Stimulated activated CD4-positive, alpha-beta T cell treated with anti-CD3 and anti-CD28 coated beads, Interleukin-4, amount 100 ng/mL, for 48 hours (primary cell): ENCODE measurements around the gene VEPH1.

Experiments
- DNase-seq, 2 donors: peaks; one replicate each; pipeline ENCODE4 v3.0.0-alpha.2; 2020; ENCODE audit warnings: low read depth in 2 of 2

Gene VEPH1

DNA sequence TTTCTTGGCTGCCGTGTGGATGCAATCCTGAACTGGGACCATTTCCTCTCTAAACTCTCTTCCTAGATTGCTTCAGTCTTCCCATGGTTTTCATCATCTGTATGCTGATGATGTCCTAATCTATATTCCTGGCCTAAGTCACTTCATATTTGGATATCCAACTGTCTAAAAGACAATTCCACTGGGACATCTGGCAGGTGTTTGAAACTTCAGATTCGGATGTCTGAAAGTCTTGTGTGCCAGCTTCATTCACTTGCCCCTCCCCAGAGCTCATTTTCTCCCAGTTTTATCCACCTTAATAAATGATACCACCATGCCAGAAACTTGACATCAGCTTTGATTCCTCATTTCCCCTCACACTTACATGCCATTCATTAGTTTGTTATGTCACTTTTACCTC lies 201.5 kb downstream of the VEPH1 start:
- no peak for DNase-seq

DNA sequence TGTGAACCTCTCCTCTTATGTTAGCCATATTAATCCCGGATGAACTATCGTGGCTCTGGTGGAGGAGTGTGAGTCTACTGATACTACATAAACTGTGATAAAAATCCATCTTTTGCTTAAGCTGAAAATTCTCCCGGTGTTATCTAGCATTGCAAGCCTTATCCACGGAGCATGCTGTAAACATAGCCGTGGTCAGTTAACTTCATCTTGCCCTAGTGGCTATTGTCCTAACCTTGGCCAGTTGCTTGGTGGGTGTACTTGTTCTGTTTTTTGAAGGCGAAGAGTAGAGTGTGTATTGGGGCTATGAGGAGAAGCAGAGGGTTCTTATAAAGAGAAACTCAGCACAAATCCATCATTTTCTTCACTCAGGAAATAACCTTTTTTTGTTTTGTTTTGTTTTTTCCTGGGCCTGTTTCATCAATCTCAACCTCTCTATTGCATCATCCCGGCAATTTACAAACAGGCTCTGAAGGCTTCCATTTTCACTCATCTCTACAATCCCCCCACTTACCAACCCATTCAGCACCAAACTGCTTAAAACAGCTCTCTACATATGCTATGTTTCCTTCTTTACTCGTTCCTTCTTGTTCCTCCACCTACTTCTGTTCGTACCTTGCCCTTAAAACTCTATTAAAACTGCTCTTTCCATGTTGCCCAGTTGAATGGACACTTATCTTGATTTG lies 202.1 kb downstream of the VEPH1 start:
- DNase-seq = no peak

DNA sequence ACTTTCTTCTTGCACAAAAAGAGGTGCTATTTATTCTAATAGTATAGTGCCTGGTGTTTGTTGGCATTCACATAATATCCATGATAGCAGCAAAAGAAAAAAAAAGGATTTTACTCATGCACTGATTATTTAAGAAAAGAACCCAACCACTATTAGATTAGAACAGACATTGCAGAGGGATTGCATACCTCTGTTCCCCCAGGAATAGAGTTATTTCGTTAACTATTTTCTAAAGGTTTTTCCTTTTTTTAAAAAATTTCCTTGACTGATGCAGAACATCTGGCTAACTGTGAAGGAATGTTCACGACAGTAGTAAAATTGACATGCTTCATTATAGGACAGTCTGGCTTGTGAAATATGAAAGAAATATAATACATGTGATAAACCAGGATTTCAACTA lies 203.1 kb downstream of the VEPH1 start:
- DNase-seq = no peak

DNA sequence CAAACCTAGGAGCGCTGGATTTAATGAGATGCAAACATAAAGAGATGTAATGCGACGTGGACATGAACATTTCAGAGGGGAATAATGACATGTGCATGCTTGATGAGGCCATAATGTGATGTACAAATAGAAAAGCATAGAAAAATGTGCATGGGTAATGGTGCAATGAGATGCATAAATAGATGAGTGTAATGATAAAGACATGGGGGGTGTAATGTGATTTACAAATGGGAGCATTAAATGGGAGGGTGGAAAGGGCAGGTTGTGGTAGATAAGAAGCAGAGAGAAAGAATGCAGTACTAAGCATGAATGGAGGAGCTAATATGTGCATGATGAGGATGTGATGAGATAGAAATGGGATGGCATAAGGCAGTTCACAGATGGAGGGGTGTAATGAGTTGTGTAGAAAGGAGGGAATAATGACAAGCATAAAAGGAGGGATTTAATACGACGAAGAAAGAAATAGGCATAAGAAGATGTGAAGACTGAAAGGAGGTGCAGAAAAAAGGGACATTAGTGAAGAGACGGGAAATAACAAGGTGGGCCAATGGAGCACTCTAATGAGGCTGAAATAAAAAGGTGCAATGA lies 205.8 kb downstream of the VEPH1 start:
- DNase-seq = no peak

DNA sequence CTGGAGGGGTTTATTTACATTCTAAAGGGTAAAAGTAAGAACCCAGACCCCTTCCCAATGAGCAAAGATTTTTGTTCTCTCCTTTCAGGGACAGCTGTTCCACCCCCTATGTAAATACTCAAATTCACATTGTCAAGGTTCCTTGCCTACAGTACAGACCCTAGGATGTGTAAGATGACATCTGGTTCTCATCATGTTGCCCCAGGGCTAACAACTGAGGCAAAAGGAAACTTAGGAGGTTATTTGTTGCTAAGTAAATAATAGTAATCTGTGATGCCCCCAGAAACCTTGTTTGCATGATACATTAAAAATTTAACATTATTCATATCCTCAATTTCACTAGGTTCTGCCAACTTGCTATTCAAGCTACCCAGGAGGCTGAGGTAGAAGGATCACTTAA lies 208.3 kb downstream of the VEPH1 start:
- no peak for DNase-seq

DNA sequence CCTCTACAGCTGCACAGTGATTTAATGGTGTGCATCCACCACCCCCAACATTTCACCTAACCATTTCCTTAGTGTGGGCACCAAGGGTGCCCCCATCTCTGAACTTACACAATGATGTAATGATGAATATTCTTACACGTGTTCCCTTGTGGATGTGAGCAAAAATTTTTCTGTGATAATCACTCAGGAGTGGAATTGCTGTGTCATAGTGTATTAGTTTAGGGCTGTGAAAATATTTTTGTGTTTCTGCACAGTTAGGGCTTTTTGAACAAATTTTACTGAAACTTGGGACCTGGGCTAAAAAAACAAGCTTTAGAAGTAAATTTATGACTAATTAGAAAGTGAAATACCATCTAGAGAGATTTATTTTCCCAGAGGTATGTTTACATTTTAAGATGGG lies 208.7 kb downstream of the VEPH1 start:
- no peak for DNase-seq

DNA sequence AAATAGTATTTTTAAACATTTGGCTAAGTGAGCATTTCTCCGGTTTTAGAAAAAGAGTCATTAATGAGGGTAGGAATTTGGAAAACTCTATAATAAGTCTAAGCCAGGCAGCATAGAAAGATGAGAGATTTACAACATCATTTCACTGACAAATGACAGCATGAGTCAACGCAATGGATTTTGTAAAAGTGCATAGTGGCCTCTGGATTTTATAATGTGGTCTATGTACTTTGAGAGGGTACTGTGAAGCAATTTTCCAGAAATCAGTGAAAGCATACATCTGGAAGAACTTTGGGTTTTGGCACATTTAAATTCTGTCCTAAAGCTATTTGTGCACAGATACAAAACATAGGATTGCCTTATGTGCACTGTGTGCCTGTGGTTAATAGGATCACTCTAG lies 212.4 kb downstream of the VEPH1 start:
- DNase-seq = no peak

DNA sequence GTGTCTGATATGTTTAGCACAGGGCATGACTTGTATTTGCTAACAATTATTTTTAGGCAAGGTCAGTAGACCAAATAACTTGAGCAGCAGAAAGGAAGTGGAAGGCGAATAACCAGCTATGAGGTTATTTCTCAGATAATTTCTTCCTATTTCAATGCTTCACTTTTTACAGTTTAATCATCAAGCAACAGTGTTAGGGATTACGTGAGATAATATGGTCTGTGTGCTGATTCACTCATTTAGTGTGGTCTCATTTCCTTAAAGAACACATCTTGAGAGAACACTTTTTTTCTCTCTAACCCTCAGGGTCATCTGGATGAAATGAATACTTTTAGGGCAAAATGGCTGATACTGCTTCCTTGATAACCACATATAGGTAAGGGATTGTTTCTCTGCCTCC lies 217.2 kb downstream of the VEPH1 start:
- DNase-seq = no peak

DNA sequence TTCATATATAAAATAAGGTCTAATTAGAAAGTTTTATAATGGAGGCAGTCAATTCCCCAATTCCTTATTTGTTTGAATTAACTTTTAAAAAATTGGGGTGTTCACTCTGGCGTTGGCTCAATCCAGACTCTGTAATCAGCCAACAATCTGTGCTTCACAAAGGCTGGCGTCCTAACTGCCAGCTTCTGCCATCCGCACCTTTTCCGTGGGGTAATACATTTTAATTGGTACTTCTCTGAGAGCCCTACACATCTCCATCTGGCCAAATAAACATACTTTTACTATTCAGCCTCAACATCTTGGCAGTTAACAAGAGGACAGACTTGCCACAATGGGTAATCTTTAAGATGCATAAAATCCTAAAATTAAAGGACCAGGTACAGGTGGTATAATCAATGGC lies 218.1 kb downstream of the VEPH1 start:
- no peak for DNase-seq

DNA sequence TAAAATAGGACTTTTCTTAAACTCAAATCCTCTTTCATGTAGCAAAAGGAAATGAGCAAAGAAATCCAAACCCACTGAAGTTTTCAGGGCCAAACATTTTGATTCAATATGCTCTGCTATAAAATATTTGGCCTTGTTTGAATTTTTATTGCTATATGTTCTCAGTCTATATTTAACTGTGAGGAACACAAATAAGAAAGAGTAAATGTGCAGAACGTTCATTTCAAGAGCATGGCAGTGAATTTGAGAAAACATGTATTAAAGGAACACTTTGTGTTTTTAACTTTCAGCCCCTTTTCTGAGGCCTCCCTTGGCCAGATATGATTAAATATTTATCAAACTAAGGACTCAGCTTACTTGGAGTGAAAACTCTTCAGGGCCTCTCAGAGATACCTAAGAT lies 218.5 kb downstream of the VEPH1 start:
- DNase-seq = no peak

DNA sequence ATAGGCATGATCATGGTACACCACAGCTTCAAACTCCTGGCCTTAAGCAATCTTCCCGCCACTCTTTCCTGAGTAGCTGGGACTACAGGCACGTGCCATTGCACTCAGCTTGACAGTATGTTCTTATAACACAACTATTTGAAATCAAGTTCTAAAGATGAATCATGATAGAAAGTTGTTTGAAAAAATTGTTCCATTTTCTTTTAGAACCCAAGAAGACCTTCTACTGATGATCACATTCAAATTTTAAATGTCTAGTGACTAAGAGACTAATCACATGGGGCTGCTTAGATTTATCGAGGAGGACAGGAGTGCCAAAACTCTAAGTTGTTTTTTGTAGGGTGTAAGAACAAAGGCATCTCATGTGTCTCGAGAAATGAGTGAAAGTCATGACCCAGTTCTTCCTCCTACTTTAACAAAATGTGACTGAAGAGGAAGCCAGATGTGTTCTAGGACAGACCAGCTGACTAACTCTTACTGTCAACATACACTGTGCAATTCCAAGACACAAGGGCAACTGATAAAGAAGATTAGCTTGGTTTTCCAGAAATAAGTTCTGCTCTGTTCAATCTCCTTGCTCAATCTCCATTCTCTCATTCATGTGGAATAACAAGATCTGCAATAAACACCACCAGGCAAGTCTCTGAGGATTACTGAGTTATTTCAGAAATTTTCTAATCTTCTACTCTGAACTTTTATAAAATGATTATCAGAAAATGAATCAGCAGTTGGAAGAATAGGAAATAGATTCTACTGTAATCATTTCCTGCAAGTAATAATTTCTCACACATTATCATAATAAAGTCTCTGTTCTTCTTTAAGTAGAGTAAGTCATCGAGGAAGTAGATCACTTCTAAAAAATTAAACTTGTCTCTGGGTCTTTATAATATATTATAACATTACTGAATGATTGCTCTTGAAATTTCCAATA lies 220.7 kb downstream of the VEPH1 start:
- no peak for DNase-seq

DNA sequence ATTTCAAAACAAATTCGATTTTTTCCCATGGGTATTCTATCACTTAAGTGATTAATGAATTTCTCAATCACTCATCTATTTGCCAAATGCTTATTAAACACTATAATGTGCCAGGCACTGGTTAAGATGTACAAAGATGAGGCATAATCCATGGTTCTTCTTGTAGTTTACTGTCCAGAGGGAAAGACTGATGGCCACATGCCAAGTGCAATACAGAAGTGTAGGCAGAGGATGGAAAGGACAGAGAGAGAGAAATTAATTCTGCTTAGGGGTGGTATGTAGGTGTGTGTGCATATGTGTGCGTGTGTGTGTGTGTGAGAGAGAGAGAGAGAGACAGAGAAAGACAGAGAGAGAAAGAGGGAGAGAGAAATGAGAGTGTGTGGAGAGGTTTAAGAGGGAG lies 222.4 kb downstream of the VEPH1 start:
- DNase-seq = no peak

DNA sequence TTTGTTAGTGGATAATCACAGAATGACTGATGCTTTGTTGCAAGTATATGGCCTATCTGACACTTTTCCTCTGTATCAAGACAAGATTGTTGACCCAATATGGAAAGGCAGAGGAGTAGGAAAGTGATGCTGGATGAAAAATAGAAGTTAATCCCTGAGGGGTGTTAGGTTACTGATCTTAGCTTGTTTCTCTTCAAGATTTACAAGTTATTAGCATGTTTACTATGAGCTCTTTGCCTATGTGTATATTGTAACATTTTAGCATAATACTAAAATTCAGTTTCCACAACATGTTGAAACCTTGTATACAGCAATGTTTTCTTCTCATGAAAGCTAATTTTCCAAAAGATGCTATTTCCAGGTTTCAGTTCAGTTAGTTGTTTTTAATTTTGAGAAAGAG lies 222.9 kb downstream of the VEPH1 start:
- DNase-seq = no peak

DNA sequence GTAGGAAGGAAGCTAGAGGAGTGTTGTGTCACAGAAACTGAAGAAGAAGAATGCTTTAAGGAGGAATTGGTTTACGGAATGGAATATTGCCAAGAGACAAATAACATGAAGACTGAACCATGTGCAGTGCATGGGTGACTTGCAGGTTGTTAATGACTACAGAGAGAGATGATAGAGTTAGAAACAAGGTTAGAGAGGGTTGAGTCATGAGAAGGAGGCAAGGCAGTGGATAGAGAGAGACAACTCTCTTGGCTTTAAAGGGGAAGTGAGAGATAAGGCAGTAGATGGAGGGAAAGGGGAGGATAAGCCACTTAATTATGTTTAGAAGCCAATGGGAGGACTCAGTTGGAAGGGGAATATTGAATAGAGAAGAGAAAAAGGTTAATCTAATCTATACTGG lies 224.0 kb downstream of the VEPH1 start:
- no peak for DNase-seq

DNA sequence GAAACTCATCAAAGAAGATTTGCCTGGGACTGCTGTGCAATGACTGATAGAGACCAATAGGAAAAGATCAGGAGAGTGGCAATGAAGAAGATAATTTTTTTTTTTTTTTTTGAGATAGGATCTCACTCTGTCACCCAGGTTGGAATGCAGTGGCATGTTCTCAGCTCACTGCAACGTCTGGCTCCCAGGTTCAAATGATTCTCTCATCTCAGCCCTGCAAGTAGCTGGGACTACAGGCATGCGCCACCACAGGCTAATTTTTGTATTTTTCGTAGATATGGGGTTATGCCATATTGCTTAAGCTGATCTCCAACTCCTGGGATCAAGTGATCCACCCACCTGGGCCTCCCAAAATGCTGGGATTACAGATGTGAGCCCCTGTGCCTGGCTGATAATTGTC lies 226.4 kb downstream of the VEPH1 start:
- no peak for DNase-seq

DNA sequence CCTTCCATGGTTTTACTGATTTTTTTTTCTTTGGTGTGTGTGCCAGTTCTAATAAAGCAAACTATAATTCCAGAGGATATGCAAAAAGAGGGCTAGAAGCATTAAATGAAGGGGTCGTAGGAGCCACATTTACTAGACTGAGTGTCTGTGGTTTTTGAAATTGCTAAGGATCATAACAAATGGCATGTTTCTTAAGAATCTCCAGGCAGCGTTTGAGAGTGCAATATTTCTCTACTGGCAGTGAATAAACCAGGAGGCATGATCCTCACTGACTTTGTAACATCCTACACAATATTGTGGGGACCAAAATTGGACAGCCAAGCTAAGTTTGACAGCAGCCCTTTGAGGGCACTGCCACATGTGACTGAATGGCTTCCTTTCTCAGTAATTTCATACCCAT lies 227.4 kb downstream of the VEPH1 start:
- DNase-seq = no peak

DNA sequence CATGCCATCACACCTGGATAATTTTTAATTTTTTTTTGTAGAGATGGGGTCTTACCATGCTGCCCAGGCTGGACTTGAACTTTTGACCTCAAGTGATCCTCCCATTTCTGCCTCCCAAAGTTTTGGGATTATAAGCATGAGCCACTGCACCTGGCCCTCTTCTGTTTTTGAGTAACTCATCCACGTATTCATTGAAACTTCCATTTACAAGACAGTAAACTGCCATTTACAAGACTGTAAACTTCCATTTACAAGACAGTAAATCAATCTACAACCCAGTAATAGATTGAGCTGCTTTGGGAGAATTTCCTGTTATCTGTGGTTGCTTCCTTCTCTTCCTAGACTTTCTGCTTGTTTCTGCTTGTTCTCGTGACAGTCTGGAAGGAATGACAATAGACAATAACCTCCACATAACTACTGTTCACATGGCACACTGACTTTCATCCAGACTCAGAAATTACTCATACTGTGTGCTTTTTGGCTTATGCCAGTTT lies 228.5 kb downstream of the VEPH1 start:
- DNase-seq = no peak

DNA sequence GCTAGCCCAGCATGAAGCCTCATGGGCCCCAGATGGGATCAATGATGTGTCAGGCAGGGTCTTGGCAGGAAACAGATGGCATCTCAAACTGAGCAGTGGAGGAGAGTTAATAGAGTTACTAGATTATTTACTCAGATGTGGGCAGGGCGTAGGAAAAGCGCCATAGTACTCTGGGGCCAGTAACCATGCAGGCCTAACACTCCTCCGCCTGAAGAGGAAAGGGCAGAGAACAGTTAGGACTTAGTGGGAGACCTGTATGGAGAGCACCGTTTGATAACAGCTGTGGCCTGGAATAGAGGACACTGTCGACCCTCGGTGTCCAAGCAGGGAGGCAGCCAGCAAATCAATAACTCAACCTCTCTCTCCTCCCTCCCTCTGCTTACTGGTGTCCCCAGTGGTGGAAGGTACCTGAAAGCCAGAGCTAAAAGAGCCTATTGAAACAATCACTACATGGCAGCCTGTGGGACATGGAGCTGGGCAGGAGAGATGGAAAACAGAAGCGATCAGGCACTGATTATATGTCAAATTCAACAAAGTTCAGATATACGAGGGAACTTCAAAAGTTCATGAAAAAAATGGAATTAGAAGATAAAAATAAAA lies 231.8 kb downstream of the VEPH1 start:
- DNase-seq = no peak

DNA sequence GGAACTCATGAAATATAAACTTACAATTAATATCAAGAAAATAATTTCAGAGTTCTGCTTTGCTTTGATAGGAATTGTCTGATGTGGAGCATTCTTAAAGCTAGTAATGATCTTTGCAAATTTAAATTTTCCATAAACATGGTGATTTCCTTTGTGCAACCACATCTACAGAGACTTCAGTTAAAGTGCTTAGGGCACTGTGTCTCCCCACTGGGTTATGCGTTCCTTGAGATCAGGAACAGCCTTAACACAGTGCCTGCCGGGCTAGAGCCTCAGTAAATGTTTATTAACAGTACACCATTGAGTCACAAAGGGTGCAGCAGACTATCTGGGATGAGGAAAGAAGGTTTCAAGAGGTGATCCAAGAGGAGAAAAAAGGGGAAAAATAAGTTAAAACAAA lies 235.2 kb downstream of the VEPH1 start:
- DNase-seq = no peak

DNA sequence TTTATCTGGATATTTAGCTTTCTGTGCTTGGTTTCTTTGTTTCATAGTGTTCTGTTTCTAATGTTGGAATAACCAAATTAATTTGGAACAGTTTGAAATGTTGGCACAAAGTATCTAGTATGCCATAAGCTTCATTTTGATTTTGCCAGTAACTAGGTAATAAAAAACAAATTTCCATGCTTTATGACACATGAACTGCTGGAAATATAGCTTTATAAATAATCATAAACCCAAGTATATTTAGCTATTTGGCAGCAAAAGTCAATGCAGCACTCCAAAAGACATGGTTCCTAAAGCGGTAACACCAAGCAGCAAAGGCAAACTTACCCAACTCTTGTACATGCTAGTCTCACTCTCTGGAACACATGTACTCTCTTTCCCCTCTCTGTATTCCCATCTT lies 237.3 kb downstream of the VEPH1 start:
- DNase-seq = no peak

DNA sequence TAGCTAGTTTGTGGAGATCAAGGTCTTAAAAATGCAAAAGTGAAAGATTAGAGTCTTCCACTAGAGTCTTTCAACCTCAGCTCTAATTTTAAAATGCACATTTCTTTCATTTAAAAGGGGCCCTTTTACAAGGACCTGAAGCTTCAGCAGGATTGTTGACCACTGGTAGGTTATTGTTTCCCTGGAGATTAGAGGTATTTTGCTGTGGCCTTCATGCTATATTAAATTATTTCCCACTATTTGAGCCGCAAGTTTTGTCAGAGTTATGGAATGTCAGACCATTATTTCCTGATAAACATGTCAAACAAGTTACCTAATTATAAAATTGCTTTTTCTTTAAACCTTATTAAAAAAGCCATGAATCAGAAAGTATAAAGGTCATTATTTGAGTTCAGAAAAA lies 240.2 kb downstream of the VEPH1 start:
- no peak for DNase-seq

DNA sequence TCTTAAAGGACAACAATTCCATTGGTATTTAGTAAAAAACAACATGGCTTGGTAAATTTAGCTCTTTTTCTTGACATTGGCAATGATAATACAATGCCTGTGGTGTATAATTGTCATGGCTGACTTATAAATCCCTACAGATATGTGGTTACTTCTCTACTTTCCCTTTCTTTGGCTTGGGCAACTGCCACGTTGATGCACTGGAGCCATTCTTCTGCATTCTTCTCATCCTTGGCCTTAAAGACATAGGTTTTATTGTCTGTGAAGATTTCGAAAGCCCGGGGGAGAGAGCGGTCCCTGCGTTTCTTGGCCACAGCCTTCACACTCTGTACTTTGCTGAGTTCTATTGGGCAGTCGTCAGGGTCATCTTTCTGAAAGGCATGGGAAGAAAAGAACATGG lies 242.2 kb downstream of the VEPH1 start:
- no peak for DNase-seq
